GM19463 (cell line): Measurements from ENCODE around the gene MOSPD3.
"Not testable (repeated sequence)": the region's sequence is repeated elsewhere in the genome, so short reads cannot be mapped to it uniquely, and the experiment has no call there.

Experiments used
- ATAC-seq: cut with Tn5 transposase; IDR thresholded peaks from one replicate; pipeline ENCODE4 v1.9.1; 2021; ENCODE audit warnings: mild to moderate bottlenecking, moderate library complexity; ENCODE audit not compliant: unreplicated experiment

MOSPD3 gene, protein sequence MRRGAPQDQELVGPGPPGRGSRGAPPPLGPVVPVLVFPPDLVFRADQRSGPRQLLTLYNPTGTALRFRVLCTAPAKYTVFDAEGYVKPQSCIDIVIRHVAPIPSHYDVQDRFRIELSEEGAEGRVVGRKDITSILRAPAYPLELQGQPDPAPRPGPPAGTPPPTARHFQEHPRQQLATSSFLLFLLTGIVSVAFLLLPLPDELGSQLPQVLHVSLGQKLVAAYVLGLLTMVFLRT

DNA sequence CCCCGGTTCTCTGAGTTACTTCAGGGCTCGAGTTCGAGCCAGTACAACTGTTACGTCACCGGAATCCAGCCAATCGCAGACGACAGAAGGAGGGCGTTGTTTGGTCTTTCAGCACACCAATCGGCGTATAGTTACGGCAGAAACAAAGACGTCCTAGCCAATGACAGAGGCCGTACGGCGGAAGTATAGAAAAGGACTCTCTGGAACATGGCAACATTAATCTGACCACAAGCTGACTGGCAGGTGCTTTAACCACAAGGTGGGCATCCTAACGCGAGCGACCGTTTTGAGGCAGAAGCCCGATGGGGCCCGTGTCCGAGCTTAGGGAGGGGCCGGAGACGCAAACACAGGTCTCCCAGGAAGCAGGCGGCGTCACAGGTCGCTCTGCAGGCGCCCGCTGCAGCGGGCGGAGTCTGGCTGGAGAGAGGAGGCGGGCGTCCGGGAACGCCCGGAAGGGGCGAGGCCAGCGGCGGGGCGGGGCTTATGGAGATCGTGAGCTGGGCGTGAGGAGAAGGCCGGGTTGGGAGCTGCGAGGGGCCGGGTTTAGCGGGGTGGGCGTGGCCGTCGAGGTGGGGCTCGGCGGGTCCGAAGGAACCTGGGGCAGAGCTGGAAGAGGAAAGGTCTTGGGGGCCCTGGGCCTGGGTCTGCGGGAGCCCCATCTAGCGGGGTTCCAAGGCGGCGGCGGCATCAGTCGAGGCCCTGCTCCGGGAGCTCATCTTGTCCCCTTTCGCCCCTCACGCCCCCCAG lies at the start of gene MOSPD3:
Gene MOSPD3 (plus strand): TSS at position 558 of the 747 bp plus-strand sequence. CDS start 252 bp downstream, outside the sequence.
- peak; percentile 92 for ATAC-seq

DNA sequence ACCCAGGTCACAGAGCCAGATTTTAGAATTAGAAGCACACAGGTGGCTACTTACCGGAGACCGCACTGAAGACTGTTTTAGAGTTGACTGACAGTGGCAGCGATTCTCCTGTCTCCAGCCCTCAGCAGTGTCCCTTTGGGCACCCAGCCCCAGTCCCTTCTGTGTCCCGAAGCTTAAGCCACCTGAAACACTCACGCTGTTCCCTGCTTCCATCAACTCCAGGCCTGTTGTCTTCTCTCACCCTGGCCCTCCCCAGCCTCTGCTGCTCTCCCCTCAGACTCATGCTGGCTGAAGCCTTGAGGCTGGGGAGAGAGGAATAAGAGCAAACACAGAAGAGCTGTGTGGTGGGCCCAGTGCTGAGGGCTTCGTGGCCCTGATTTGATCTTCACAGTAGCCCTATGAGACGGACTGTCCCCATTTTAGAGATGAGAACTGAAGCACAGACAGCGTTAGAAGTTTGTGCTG lies 49.2 kb upstream of the MOSPD3 start:
- no peak for ATAC-seq

DNA sequence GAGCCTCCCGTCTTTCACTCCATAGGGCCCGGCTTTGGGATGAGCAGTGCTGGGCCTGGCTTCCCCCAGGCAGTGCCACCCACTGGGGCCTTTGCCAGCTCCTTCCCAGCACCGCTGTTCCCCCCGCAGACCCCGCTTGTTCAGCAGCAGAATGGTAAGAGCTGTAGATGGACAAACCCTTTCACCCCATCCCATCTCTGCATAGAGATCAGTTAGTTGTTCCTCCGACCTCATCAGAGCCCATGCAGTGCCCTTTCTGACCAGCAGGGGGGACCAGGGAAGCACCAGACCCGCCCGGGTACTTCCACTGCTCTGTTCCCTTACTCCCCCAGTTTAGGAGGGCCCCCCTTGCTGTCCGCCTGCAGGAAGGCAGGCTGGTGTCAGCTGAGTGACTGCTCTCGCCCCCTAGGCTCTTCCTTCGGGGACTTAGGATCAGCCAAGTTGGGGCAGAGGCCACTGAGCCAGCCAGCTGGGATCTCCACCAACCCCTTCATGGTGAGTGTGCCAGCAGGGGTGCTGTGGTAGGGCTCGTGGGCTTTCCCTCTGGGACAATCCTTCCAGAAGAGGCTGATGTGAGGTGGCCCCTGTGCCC lies 48.4 kb upstream of the MOSPD3 start:
- no peak for ATAC-seq

DNA sequence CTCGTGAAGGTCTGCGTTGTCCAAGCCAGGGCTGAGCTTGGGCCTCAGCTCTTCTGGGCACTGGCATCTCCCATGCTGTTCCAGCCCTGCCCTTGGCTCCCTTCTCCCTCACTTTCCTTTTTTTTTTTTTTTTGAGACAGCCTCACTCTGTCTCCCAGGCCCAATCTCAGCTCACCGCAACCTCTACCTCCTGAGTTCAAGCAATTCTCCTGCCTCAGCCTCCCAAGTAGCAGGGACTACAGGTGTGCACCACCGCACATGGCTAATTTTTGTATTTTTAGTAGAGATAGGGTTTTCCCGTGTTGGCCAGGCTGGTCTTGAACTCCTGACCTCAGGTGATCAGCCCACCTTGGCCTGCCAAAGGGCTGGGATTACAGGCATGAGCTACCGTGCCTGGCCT lies 47.9 kb upstream of the MOSPD3 start:
- ATAC-seq: not testable (repeated sequence)

DNA sequence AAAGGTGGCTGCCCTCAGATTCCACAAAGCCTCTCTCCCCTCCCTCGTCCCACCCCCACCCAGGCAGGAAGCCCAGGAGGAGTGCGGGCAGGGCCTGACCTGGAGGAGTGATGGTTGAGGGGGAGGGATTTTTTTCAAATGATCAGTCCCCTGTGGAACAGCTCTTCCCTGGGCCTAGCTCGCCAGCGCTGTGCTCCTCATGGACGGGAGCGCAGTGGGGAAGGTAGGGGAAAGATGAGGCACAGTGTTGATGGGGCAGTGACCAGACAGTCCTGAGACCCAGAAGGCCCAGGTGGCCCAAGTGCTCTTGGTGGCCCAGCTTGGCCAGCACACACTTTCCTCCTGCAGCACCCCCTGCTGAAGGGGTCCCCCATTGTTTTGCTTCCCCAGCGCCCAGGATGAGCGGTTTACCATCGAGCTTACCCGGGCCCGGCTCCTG lies 47.2 kb upstream of the MOSPD3 start:
- no peak for ATAC-seq

DNA sequence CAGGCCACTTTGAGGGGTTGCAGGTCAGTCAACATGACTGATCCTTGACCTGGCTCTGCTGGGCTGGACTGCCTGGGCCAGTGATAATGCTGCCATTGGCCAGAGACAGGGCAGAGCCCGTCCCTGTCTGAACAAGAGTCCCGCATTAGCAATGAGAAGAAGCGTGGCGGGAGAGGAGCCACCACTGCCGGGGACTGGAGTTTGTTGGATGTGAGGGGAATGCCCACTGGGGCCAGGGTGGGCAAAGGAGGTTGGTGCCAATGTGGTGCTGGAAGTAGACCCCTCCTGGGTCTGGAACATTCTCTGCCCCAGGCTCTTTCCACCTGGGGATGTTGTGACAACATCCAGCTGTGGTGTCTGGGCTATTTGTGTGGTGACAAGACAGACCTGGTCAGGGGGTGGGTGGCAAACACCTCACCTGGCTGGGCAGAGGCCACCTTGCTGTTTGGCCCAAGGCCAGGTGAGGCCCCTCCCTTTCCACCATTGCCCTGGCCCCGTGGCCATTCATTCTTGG lies 46.3 kb upstream of the MOSPD3 start:
- ATAC-seq: no peak

DNA sequence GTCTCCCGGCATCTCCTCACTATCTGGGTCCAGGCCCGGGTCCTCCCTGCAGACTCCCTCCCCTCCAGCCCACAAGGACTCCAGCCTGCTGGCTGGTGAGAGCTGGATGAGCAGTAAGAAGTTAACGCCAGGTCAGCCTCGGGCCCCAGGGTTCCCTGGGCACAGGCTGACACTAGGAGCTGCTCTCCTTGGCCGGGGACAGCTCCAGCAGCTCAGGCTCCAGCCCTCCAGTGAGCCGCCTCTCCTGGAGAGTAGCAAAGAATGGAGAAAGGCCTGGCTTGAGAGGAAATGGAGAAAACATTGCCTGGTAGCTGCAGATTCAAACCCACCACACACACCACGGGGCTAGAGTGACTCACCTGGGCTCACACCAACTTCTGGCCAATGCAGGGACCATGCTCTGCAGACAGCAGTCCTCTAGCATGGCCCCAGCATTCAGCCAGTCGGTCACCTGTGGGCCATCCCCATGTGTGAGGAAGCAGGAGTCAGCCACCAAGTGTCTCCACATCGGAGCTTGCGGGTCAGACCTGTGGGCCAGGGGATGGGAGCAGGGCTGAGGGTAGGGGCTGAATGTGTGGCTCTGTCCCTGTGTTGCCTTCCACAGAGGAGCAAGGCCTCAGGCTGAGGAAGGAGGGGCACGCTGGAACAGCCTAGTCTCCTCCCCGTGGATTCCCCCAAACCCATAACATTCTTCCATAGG lies 45.2 kb upstream of the MOSPD3 start:
- ATAC-seq: no peak

DNA sequence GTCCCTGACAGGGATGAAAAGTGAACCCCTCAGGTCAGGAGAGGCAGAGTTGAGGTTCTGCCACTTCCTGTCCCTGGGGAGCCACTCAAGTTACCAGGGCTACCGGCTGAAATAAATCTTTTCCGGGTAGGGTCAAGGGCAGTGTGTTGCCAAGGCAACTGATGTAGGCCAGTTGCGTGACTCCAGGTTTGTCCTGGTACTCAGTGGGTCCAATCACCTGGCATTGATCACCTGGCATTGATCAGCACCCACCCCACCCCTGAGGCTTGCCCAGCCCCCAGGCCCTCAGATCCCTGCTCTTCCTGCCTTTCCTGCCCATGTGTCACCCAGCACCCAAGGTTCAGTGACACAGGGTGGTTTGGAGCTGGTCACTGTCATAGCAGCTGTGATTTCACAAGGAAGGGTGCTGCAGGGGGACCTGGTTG lies 44.6 kb upstream of the MOSPD3 start:
- ATAC-seq: no peak

DNA sequence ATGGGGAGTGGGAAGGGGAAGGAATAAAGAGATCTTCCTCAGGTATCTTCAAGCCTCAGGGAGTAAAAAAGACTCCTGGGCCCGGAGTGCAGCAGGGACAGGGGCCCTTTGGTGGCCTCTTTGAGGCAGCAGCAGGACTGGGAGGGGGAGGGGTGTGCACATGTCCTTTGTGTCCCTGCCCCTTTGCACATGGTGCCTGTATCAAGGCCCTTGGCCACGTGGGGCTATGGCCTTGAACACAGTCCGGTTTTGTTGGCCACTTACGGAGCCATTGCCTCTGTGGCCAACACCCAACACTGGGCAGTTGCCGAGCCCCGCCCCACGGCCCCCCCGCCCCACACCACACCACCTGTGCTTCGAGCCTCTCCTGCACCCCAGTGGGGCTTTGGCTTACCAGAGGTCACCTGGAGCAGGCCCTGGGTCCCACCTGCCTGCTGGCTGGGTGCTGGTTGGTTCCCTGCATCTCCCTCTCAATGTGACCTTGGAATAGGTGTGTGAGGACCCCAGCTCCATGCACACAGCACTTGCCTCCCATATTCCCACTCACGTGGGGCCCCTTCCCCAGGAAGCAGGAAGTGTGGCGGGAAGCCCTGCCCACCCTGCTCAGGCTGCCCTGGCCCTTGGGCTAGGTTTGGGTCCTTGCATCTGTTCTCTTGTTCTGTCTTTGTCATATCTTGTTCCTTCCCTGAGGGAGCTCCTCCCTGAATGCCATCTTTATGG lies 44.0 kb upstream of the MOSPD3 start:
- no peak for ATAC-seq

DNA sequence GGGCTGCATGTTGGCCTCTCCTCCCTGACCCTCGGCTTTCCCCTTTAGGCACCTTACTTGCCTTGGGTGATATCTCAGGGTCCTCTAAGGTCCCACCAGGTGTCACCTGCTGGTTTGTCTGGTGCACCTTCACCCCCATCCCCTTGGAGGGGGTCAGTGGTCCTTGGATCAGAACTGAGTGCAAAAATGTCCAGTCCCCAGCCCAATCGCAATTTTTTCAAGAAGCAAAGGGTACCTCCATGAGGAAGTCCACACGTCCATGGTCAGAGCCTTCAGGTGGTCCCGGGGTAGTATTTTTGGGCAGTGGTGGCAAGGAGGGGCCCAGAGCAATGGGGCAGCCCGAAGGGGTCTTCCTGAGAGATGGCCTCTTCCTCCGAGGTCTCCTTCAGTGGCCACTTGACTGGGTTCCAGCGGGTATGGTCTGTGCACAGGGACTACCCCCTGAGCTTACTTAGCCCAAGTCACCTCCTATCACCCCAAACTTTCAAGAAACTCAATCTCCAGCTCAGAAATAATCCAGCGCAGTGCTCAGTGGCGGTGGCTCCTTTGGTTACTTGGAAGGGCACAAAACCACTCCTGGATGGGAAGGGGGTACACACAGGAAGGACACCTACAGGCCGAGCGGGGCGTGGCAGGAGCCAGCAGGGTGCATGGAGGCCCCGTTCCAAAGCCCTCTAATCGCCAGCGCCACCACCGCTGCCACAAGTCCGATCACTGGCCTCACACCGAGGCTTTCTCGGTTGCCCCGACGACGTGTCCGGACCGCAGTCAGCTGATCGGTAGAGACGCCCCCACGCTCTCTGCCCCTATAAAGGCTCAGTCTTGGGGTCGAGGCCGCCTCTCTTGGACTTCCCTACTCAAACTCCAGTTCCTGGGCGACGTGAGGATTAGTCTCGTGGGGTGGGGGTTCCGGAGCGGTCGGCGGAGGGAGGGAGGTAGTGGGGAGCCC lies 43.2 kb upstream of the MOSPD3 start:
- no peak for ATAC-seq

DNA sequence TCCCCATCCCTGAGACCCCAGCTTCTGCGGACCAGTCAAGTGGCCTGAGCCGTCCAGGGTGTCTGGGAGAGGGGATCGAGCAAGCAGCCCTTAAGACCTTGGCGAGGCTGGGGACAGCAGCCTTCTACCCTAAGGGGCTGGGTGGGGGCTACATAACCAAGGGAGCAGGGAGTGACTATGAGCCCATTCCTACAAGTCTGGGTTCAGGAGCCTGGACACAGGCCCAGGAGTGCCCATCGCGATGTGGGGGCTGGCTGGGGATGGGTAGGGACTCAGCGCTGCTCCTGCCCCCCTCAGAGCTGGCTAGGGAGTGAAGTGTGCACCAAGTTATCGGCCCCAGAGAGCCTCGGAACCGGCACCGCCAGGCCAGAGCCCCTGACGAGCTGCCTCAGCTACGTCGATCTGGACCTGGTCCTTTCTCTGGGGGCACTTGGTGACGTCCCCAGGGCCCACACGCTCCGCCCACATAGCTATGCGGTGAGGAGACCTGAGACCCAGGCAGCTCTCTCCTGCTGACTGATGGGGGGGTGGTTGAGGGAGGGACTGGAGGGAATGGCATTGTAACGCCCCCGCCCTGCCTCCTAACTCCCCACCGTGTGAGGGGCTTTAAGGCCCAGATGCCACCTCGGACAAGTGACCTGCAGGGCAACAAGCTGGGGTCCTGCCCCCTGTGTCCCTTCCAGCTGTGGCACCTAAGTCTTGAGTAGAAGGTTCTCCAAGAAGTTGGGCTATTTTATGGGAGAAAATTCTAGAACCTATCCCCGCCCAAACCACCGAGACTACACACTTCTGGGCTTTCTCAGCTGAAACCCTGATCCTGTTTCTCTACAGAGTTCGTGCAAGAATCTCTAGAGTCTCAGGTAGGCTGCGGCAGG lies 41.1 kb upstream of the MOSPD3 start:
- ATAC-seq: no peak

DNA sequence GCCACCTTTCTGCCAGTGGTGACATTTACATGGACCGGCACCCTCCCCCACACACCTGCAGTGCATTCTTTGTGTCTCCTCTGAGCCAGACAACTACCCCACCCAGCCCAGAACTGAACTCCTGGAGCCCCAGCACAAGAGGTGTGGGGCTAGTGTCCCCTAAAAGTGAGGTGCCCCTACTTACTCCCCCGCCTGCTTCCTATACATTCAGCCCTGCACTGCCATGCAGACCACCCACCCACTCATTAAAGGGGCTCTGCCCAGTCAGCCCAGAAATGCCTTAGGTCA lies 40.6 kb upstream of the MOSPD3 start:
- no peak for ATAC-seq

DNA sequence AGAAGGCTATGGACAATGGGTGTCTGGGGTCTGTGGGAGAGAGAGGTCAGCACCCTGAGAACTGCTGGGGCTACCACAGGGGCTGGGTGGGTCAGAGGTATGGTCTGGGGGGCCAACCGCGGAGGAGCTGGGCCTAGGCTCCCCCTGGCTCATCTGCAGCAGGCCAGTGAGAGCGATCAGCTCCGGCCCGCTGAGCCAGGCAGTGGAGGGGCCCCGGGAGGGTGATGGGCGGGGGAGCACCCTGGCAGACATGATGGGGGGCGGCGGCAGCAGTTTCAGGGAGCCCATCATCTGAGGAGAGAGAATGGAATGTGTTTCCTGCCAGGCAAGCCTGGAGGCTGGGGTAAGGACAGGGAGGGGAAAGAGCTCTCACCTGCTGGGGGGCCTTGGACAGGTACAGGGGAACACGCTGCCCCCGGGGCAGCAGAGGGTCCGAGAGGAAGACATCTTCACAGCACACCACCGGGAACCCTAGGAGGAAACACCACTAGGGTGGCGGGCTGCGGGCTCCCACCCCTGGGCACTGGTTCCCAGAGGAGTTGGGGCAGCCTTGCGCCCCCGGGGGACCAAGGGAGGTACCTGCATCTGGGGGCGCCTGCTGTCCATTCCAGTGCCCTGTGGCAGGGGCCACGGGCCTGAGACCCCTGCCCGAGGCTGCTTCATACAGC lies 39.9 kb upstream of the MOSPD3 start:
- no peak for ATAC-seq

DNA sequence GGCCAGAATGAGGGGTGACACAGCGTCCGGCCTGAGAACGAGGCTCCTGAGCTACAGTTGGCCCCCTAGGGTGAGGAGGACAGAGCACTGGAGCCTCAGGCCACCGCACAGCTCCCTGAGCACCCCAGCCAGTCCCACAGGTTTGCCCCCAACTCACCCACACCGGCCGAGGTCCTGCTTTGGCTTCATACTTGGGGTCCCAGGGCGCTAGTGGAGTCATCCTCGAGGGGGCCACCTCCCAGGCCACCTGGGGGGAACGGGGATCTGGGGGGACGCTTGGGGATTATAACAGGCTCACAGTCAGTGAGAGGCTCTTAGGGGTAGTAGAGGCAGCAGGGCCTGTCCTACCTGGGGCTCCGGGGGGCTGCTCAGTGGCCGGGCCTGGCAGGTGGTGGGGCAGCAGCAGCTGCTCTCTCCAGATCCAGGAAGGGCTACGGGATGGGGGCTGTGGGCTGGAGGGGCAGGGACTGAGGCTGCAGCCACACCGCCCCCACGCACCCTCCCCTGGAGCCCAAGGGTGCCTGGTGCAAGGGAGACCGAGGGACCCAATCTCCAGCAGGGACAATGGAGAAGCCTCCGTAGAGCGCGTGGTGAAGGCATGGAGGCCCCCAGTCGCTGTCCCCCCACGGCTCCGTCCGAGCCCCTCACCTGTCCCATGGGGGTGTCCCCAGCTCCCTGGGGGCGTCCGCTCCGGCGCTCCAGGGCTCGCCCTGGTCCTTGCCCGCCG lies 39.2 kb upstream of the MOSPD3 start:
- ATAC-seq: no peak

DNA sequence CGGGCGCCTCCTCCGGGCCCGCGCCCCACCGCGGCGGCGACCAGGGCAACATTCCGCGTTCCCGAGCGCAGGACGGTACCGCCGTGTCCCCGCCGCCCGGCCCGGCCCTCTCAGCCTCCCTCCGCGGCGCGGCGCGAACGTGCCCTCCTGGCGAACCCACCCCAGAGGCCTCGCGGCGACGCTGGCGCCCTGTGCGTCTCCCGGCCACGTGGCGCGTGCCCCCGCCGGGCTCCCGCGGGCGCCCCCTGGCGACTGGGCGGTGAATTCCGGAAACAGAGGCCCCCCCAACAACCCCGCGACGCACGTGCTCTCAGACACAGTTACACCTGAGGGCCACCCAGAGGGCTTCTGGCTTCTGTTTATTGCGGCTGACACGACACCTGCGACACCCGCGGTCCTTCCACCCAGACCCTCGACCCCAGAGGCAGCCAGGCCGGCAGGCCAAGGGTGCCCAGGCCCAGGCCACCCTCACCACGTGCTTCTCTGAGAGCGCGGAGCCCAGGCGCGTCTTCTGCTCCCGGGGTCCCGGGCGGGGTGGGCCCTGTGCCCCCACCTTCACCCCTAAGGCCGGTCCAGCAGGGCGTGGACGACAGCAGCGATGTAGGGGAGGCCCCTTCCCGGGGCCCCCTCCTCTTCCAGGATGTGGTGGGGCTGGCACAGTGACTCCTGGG lies 38.5 kb upstream of the MOSPD3 start, which contains the start of gene SAP25:
Gene SAP25 (minus strand): TSS at position 210 of the 671 bp plus-strand sequence. CDS start 158 bp downstream, at position 52.
- no peak for ATAC-seq

DNA sequence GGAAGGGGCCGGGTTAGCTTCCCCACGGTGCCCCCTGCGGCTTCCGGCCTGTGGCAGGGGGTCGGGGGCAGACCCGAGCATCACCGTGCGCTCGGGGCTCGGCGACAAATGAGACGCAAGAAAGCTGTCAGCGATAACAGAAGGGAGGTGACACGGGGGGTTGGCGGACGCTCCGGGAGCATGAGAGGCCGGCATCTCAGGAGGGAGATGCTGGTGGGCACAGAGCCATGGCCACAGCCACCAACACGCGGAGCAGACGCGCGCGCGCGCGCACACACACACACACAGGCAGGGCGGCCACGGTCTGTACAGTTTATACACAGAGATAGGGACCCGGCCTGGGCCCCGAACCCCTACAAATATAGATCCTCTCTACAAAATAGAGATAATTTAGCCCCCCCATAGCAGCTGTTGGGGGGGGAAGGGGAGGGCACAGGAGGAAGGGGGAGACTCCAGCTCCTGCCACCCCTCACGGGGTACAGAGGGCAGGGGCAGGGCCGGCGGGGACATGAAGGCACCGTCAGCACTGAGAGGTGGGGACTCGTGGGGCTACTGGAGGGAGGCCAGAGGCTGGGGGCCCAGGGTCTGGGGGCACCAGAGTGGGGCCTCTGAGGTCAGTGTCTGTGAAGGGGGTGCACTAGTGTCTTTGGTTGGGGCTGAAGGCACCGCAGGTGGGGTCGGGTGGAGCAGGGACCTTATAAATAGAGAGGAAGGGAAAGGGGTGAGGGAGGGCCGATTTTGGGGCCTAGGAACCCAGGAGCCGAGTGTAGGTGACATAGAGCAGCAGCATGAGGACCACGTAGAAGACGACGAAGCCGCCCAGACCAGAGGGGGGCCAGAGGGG lies 37.8 kb upstream of the MOSPD3 start:
- no peak for ATAC-seq
